ENCODE data around the gene KBTBD6. TPM values are rescaled to one million over a fixed set of nuclear protein-coding genes. Genes with fewer than 3 reads are reported as not detected.

KBTBD6 gene
- total and polyA plus RNA-seq, 2 of the 8 experiments (the other 6 are each of a cell fraction or from before 2014, with no cell fraction given), result 4.5 to 11.3 TPM

DNA sequence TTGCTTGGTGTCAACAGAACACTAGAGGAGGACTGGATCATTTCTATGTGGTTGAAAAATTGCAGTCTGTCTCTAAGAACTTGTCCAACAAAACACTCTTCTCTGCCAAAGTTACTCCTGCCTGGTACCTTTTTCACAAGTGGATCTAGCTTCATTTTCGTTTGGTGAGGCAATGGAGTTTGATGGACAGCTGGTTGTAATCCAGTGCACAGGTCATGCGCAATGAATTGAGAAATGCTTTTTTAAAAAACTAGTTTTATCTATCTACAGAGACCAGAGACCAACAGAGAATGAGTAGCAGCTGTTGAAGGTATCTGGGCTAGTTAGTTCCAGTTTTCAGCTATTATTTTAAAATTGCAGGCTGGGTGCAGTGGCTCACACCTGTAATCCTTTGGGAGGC, 12.0 kb upstream of the KBTBD6 start (continued):
- TF ChIP-seq, protein P1, sequence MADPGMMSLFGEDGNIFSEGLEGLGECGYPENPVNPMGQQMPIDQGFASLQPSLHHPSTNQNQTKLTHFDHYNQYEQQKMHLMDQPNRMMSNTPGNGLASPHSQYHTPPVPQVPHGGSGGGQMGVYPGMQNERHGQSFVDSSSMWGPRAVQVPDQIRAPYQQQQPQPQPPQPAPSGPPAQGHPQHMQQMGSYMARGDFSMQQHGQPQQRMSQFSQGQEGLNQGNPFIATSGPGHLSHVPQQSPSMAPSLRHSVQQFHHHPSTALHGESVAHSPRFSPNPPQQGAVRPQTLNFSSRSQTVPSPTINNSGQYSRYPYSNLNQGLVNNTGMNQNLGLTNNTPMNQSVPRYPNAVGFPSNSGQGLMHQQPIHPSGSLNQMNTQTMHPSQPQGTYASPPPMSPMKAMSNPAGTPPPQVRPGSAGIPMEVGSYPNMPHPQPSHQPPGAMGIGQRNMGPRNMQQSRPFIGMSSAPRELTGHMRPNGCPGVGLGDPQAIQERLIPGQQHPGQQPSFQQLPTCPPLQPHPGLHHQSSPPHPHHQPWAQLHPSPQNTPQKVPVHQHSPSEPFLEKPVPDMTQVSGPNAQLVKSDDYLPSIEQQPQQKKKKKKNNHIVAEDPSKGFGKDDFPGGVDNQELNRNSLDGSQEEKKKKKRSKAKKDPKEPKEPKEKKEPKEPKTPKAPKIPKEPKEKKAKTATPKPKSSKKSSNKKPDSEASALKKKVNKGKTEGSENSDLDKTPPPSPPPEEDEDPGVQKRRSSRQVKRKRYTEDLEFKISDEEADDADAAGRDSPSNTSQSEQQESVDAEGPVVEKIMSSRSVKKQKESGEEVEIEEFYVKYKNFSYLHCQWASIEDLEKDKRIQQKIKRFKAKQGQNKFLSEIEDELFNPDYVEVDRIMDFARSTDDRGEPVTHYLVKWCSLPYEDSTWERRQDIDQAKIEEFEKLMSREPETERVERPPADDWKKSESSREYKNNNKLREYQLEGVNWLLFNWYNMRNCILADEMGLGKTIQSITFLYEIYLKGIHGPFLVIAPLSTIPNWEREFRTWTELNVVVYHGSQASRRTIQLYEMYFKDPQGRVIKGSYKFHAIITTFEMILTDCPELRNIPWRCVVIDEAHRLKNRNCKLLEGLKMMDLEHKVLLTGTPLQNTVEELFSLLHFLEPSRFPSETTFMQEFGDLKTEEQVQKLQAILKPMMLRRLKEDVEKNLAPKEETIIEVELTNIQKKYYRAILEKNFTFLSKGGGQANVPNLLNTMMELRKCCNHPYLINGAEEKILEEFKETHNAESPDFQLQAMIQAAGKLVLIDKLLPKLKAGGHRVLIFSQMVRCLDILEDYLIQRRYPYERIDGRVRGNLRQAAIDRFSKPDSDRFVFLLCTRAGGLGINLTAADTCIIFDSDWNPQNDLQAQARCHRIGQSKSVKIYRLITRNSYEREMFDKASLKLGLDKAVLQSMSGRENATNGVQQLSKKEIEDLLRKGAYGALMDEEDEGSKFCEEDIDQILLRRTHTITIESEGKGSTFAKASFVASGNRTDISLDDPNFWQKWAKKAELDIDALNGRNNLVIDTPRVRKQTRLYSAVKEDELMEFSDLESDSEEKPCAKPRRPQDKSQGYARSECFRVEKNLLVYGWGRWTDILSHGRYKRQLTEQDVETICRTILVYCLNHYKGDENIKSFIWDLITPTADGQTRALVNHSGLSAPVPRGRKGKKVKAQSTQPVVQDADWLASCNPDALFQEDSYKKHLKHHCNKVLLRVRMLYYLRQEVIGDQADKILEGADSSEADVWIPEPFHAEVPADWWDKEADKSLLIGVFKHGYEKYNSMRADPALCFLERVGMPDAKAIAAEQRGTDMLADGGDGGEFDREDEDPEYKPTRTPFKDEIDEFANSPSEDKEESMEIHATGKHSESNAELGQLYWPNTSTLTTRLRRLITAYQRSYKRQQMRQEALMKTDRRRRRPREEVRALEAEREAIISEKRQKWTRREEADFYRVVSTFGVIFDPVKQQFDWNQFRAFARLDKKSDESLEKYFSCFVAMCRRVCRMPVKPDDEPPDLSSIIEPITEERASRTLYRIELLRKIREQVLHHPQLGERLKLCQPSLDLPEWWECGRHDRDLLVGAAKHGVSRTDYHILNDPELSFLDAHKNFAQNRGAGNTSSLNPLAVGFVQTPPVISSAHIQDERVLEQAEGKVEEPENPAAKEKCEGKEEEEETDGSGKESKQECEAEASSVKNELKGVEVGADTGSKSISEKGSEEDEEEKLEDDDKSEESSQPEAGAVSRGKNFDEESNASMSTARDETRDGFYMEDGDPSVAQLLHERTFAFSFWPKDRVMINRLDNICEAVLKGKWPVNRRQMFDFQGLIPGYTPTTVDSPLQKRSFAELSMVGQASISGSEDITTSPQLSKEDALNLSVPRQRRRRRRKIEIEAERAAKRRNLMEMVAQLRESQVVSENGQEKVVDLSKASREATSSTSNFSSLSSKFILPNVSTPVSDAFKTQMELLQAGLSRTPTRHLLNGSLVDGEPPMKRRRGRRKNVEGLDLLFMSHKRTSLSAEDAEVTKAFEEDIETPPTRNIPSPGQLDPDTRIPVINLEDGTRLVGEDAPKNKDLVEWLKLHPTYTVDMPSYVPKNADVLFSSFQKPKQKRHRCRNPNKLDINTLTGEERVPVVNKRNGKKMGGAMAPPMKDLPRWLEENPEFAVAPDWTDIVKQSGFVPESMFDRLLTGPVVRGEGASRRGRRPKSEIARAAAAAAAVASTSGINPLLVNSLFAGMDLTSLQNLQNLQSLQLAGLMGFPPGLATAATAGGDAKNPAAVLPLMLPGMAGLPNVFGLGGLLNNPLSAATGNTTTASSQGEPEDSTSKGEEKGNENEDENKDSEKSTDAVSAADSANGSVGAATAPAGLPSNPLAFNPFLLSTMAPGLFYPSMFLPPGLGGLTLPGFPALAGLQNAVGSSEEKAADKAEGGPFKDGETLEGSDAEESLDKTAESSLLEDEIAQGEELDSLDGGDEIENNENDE (IDR thresholded peaks at IDR 0.05; ENCODE audit: insufficient replicate concordance, low read length), result no peak
- TF ChIP-seq RAD21 (IDR thresholded peaks at IDR 0.05 in 1 of 2, conservative IDR thresholded peaks at IDR 0.05 in 1 of 2; ENCODE audit: low read depth in 2 of 2, low read length in 2 of 2) (no peak), PHF8 (conservative IDR thresholded peaks at IDR 0.05; ENCODE audit: low read depth, low read length) (no peak), JUND (IDR thresholded peaks at IDR 0.05; ENCODE audit: low read length) (no peak), FOSL1 (IDR thresholded peaks at IDR 0.05; ENCODE audit: insufficient read depth, low read depth, low read length) (no peak), POLR2AphosphoS5 (IDR thresholded peaks at IDR 0.05; ENCODE audit: low read depth, low read length) (no peak)

All from H1 (cell line).